HG03439 (cell line): ENCODE data around the gene TMSB4X.
A peak's percentile ranks its signal among the peaks of the same experiment; 100 is the strongest.
"Not testable (repeated sequence)": the region's sequence is repeated elsewhere in the genome, so short reads cannot be mapped to it uniquely, and the experiment has no call there.

Experiments used
- ATAC-seq: cut with Tn5 transposase; IDR thresholded peaks from one replicate; pipeline ENCODE4 v1.9.1; 2021; ENCODE audit warnings: mild to moderate bottlenecking, moderate library complexity; ENCODE audit not compliant: unreplicated experiment

TMSB4X gene

DNA sequence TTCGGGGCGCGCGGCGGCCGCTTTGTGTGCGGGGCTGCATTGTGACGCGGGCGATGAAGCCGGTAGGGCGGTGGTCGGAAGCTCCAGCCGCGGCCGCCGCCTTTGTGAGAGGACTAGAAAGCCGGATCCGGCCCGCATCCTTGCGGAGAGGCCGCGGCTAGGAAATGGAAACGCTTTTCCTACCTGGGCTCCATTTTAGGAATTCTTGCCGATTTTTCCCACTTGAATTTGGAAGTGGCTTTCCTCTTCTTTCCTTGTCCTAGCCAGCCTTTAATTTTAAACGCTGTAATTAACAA lies 708 bp downstream of the TMSB4X start:
- no peak for ATAC-seq

DNA sequence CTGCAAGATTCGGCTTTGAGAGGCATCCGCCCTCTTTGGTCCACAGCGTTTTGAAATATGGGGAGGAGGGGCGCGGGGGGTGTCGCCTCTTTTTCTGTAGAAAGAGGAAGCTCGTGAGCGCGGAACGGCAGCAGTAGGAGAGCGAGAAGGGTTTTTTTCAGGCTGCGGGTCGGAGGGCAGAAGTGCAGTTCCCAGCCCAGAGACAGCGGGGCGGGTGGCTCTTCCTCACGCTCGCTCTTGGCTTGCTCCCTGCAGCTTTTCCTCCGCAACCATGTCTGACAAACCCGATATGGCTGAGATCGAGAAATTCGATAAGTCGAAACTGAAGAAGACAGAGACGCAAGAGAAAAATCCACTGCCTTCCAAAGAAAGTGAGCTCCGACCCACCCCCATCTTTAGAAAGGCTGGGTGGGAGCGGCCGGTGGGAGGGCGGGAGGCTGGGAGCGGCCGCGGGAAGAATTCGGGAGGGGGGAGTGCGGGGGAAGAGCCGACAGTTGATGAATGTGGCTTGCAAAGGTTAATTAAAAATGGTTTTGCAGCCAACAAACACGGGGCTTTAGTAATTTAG lies 1.2 kb downstream of the TMSB4X start:
- no peak for ATAC-seq

DNA sequence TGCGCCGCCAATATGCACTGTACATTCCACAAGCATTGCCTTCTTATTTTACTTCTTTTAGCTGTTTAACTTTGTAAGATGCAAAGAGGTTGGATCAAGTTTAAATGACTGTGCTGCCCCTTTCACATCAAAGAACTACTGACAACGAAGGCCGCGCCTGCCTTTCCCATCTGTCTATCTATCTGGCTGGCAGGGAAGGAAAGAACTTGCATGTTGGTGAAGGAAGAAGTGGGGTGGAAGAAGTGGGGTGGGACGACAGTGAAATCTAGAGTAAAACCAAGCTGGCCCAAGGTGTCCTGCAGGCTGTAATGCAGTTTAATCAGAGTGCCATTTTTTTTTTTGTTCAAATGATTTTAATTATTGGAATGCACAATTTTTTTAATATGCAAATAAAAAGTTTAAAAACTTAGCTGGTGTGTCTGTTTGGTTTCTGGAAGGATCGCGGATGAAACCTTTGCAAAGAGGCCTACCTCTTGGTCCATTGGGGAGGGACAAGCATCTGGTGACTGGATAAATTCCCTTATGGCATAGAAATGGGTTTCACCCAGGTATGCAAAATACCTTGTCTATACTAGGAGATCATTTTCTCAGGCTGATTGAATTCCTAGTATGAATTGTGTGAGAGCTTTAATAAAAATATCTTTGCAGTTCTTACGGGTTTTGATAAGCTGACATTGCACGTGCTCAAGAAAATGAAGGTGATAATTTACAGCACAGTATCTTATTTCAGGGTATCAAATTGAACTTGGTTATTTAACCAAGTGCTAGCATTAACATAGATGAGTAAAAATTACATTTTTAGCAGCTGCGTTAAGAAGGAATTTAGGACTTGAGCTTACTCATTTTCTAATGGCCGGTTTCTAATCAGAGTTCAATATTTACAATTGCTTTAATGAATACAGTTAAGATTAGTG lies 2.2 kb downstream of the TMSB4X start:
- ATAC-seq, result not testable (repeated sequence)

DNA sequence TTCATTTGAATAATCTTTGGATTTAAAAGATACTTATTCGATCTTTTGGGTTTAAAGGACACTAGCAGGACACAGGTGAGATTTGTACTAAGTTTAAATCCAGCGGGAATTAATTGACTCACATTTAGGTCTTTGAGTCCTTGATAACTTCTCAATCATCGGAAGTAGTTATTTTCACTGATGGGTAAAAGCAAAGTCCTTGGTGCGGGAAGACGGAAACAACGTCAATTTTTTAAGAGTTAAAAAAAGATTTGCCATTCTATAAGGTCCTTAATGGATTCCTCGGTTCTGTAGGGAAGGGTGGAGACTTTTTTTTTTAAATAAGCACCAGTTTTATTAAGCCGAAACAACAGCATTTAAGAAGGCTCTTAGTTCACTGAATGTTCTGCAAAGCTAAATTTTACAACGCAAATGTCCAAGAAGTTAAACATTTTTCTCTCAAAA lies 2.9 kb downstream of the TMSB4X start:
- ATAC-seq, result no peak

DNA sequence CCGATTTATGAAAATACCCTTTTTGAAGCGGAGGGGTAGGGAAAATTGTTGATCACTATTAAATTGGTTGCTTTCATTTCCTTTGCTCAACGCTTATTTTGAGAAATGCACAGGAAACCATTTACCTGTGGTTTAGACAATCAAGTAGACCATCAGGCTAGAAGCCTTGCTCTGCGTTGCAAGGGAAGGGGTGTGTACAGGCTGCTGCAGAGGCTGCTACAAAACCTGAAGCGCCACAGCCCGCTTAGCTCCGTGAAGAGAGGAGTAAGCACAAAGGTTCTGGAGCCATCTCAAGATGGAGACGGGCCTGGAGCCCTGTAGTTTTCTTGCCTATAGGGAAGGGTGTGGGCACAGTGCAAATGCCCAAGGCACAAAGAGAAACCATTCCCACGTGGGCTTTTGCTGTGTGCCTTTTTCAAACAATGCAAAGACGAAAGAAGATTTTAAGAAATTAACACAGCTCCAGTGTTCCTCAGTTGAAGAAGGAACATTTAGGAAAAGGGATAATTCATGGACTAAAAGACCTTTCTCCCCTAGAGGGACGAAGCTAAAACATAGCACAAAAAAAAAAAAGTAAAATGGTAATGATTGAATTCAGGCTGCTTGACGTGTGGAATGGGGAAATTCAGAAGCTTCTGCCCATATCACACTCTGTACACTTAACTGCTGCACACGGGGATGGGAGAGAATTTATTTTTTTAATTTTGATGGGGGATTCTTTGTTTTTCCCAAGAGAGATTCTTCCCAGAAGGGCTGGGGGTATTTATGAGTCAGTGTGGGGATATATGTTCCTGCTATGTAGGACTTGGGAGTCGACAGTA lies 3.5 kb downstream of the TMSB4X start:
- peak; percentile 36 for ATAC-seq

DNA sequence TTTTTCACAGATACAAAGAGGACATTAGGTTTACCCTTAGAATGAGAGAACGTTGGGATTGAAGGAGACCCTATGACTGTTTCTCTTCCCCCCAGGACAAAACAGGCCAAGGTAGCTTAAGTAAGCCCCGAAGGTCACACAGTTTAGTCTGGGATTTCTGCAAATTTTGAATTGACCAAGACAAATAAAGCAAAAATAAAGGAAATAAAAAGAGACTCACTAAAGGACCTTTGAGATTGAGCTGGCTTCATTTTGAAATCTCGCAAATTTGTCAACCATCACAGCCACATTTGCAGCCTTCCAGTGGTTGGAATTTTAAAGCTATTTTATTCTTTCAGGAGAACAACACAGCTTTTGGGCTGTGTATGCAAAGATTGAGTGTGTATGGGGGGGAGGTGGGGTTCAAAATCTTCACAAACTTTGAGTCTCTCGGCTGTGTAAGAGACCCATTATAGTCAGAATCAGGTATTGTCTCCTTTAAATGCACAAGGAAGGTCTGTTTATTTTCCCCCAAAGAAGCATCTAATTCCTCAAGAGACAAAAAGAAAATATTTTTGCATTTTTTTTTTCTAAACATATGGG lies 4.2 kb downstream of the TMSB4X start:
- no peak for ATAC-seq

DNA sequence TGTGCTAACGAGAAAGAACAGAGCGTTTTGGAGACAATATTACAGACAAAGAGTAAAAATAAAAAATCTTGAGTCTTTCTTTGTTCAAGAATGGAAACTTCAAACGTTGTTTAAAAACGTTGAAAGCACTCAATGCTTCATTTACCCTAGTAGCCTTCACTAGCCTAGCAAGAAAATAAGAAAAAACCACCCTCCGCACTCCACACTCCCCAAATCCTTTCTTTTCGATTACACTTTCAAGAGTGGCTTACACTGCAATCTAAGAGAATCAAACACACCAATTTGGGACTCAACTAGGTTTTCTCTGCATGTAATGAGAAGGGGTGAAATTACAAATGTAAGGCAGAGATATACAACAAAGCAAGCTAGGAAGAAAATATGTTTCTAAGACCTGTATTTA lies 4.7 kb downstream of the TMSB4X start:
- ATAC-seq, result no peak

DNA sequence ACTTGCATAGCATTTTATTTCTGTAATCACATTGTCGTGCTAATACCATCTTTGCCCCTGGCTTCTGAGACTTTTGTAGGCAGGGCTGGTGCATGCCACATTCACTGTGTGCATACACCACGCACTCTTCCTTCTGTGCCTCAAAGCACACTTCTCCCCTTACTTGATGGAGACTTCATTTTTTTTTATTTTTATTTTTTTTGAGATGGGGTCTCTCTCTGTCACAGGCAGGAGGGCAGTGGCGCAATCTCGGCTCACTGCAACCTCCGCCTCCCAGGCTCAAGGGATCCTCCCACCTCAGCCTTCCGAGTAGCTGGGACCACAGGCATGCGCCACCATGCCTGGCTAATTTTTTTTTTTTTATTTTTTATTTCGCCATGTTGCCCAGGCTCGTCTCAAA lies 5.1 kb downstream of the TMSB4X start:
- ATAC-seq, result not testable (repeated sequence)

DNA sequence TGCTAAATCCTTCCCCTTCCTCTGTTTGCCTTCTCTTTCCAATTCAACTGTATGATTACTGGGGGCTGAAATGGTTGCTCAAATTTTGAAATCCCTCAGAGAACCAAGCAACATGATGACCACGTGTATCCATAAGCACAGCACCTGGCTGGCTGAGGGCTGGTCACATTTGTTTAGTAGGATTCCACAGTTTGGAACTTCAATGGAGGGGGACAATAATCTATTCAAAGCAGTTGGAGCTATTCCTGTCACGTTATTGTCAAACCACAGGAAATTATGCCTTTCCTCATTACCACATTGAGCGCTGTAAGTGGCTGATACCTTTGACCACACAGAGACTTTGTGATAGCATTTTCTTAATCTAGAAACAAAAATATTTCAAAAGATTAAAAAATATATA lies 7.0 kb downstream of the TMSB4X start:
- ATAC-seq, result no peak

DNA sequence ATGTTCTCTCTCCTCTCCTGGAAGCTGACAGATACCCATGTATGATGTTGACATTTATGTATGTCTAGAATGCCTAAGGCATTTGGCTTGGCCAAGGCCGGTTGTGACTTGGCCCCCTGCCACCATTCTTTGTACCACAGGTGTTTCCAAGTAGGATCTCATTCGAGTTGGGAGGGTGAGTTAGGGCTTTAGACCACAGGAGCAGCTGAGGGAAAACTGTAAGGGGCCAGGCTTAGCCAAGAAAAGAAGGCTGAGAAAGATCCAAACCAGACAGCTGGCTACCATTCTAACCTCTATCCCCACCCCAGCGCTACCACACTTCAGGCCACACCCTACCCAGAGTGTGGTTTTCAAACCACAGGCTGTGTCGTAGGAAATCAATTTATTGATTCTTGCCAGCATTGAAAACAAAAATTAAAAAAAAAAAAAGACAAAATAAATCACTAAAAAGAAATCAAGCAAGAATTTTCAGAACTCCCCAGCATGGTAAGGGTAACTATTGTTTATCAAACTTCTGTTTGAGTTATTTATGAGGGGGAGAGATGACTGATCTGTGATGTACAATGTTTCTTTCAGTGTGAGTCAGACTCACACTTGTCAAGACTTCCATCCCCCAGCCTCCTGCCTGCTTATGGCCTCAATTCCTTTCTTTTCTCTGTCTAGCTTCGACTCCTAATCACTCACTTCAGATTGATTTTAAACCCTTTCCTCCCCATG lies 9.9 kb downstream of the TMSB4X start:
- ATAC-seq, result peak; percentile 66

DNA sequence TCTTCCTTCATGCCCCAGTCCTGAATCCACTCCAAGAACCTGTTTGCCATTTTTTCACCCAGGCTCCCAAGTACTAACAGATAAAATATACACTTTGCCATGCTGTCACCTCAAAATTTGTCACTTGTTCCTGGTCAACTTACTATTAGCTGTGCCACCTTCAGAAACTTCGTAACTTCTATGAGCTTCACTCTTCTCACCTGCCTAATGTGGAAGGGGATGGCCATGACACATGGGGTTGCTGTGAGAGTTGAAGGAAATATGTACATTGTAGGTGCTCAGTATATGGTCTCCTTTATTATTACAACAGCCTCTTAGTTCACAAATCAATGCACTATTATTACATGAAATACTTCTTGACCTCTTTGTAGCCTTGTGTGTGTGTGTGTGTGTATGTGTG lies 10.4 kb downstream of the TMSB4X start:
- no peak for ATAC-seq

DNA sequence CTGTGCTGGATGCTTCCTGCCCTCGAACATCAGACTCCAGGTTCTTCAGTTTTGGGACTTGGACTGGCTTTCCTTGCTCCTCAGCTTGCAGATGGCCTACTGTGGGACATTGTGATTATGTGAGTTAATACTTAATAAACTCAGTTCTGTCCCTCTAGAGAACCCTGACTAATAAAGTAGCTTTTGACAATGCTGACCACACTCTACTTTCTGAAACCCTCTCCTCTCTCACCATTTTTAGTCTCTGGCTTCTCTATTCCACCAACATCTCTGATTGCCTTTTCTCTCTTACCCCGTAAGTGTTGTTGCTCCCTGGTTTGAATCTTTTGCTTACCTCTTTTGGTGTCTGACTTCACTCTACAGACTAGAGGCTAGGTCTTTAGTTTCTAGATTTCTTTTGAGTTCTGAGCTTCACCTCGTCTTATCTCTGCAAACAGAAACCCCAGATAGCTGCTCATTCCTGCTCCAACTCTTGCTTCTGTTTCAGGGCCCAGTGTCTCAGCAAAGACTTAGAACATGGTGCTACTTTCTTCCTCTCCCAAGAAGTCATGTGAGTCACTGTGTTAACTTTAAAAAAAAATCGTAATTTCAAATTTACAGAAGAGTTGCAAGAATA lies 11.4 kb downstream of the TMSB4X start:
- no peak for ATAC-seq

DNA sequence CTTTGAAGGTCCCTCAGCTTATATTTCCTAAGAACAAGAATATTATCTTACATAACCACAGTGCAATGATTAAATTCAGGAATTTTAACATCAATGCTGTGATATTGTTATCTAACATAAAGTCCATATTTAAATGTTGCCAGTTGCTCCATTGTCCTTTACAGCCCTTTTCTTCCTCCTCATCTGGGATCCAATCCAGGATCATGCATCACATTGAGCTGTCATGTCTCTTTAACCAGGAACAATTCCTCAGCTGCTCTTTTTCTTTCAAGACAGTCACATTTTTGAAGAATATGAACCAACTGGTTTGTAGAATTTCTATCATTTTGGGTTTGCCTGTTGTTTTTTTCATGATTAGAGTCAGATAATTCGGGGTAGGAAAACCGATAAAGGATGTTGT lies 12.0 kb downstream of the TMSB4X start:
- ATAC-seq, result no peak

DNA sequence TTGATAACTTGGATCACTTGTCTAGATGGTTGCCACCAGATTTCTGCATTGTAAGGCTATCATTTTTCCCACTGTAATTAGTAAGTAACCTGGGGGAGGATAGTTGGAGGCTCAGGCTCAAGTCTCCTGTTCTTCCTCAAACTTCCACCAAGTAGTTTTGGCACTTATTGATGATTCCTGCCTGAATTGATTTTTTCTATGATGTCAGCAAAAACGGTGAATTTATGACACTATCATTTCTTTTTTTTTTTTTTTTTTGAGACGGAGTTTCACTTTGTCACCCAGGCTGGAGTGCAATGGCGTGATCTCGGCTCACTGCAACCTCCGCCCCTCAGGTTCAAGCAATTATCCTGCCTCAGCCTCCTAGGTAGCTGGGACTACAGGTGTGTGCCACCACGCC lies 12.4 kb downstream of the TMSB4X start:
- no peak for ATAC-seq

DNA sequence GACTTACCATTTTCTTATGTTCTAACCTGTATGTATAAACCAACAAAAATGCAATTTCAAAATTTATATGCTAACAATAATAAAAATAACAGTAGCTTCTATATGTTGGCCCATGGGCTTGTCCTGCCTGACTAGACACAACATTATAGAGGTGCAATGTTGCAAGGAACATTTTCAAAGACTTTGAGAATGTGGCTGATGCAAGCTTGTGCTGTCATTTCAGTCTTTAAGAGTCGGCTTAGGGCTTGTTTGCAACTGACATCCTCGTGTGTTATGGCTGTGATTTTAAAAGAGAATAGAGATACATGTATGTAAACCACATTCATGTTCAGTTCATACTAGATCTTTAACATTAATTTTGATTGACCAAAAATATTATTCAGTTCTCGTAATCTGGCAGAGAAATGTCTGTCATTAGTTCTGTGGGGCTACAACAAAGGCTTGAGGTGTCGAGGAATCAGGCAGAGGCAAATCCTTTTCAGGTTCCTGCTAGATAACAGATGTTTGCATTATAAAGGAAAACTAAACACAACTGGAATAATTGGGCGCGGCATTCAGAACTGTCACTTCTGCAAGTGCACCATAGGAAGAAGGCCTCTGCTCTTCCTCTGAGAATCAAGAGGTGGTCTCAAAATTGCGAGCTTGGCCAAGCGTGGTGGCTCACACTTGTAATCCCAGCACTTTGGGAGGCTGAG lies 13.1 kb downstream of the TMSB4X start:
- ATAC-seq, result no peak

DNA sequence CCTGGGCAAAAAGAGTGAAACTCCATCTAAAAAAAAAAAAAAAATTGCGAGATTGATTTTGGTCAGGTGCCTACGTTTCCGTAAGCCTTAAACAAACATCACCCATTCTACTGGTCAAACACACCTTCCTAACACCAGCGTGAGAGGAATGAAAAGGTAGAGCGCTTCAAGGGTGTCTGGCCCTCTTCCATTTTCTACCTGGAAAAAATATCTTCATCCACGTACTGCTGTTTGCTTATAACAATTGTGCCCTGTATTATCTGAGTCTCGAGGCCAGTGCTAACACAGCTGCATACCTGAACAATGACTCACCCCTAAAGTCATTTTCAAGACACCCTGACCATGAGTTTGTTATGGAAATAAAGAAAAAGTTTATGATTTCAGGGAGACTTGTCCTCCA lies 13.9 kb downstream of the TMSB4X start:
- ATAC-seq, result no peak

DNA sequence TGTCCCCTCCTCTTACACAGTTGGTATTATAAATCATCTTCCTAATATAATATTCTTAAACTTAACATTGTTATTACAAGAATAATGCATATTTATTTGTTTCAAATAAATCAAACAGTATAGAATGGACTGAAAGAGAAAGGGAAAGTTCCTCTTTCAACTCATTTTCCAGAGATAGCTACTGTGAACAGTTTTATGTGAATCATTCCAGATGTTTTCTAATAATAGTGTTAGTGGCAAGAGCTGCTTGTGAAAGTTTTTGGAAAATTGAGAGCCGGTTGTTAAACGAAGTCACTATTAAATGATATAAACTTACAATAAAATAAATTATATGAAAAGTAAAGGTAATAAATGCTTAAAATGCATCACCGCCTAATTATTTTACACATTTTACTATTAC lies 14.6 kb downstream of the TMSB4X start:
- ATAC-seq, result no peak

DNA sequence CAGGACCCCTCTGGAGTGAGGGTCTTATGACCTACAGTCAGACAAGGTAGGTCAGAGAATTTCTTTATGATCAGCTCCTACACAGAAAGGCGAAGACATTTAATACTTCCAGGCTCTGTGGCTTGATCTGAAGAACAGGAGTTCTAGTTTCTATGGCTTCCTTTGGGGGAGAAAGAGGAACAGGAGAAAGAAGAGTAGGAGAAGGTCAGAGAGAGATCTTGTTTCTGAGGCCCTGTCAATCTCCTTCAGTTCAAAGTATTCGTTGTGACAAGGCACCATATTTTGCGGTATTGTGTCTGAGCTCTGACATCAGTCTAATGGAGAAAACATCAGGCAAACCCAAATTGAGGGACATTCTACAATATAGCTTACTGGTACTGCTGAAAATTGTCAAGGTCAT lies 16.7 kb downstream of the TMSB4X start:
- no peak for ATAC-seq

DNA sequence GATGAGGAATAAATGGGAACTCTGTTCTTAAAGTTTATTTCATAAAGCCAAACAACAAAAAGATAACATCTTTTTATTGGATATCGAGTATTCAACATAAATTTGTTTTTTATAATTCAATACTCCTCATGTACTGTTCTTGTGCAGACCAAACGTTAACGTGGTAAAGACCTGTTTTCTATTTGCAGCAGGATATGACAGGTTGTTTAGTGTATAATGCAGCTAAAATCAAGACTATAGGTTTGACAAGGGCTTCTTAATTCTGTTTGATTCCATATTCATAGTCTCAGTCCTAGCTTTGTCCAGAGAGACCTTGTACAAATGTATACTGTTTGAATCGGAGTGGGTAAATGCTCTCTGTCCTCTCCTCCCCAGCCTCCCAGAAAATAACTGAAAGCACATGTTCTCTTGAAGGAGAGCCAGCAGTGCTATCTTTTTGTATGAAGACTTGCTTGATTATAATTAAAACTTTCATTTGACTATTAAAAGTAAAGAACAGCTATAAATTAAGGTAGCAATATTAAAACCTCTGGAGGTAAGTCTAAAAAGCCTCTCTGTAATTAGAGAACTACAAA lies 17.7 kb downstream of the TMSB4X start:
- ATAC-seq, result no peak
